IPS-18c (cell line): ENCODE data around the gene FAM227B.

ENCODE experiments used
- H3K4me3 ChIP-seq: 2 replicates; pipeline ENCODE4 v1.7.0; 2013; ENCODE audit warnings: low read depth, mild to moderate bottlenecking, low read length, moderate library complexity; ENCODE audit not compliant: insufficient read depth
- H3K9me3 ChIP-seq: one replicate; pipeline ENCODE4 v1.6.1; 2013; ENCODE audit warnings: mild to moderate bottlenecking, low read length, moderate library complexity; ENCODE audit not compliant: control insufficient read depth, insufficient read depth

FAM227B gene

DNA sequence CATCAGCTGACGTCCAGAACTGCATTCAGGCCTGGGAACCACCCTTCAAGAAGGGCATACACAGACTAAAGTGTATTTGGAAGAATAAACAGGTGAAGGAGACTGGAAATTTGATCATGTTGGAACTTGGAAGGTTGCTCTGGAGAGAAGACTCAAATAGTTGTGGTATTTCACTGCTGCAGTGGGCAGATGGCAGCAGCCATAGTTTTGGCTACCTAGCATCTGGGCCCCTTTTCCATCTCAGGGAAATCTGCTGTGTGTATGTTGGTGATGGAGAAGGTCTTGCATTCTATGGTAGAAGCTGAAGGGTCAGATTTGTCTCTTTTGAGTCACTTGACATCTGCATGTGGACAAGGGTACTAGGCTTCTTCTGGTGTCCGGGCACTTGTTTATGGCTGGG is 311.9 kb downstream of the FAM227B start:
- Histone ChIP-seq H3K9me3 (no peaks in the 10 kb centered on the region), H3K4me3 (no peak overlapping the region)

DNA sequence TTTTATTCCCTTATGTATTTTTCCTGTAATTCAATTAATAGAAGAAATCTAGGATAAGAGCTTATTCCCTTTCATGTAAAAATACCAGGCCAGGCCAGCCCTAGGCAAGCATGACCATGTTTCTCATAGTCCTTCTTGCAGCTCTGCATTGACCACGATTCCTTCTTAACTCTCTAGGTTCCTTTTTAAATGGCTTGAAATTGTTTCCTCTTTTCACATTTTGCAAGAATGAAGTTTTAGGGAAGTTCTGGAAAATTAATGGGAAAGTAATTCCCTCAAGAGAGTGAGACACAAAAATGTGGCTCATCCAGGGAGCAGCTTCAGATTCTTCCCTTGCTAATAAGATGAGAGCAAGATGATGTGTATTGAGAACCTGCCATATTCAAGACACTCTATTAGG is 314.1 kb downstream of the FAM227B start:
- no peaks in the 10 kb centered on the region for H3K9me3 ChIP-seq

DNA sequence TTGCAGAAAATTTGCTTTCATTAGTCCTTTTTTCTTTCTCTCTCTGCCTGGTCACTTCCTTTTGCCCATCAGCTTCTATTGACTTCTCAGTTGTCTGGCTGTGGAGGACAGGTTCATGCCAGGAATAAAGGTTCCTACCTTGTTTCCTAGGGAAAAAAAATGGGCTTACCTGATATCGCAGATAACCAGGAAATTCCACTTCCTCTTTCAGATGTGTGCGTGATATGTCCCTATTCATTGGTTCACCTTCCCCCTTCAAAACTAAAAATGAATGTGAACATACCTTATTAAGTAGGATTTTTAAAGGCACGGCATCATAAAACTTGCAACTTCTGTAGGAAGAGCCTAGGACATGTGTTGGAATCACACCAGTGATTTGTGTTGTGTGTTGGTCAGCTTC is 317.6 kb downstream of the FAM227B start:
- Histone ChIP-seq H3K9me3 (peaks cover 2% of the 10 kb centered on the region), H3K4me3 (no peak overlapping the region)

More for the DNA sequence above, 314.1 kb downstream of the FAM227B start:
- no peak overlapping the region for H3K4me3 ChIP-seq

DNA sequence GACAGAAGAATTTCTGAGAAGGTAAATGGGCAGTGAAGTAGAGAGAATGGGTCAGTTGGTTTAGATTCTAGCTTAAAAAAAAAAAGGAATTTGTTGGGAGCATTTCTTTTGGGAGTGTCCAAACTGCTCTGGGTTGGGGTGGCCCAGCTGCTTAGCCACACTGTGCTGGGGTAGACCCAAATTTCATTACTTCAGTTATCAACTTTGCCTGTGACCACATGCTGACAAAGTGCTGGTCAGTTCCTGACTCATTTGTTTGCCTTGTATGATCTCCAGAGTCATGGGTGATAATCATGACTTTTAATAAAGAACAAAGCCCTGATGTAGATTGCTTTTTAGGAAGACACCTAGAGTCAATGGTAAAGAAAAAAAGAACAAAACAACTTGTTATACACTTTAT is 319.1 kb downstream of the FAM227B start:
- Histone ChIP-seq H3K9me3 (peaks cover 2% of the 10 kb centered on the region), H3K4me3 (no peak overlapping the region)

DNA sequence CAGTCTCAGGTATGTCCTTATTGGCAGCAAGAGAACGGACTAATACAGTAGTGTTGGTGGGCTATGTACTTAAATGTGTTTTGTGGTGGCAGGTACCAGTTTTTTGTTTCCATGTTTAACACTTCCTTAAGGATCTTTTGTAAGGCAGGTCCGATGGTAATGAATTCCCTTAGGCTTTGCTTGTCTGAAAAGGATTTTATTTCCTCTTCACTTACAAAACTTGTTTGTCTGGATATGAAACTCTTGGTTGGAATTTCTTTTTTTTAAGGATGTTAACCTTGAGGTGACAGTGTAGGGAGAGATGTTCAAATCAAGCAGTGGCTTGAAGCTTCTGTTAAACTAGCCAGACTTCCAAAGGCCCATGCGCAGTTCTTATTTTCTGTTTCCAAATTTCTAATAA is 319.8 kb downstream of the FAM227B start:
- no peak overlapping the region for H3K4me3 ChIP-seq
- peaks cover 2% of the 10 kb centered on the region for H3K9me3 ChIP-seq

DNA sequence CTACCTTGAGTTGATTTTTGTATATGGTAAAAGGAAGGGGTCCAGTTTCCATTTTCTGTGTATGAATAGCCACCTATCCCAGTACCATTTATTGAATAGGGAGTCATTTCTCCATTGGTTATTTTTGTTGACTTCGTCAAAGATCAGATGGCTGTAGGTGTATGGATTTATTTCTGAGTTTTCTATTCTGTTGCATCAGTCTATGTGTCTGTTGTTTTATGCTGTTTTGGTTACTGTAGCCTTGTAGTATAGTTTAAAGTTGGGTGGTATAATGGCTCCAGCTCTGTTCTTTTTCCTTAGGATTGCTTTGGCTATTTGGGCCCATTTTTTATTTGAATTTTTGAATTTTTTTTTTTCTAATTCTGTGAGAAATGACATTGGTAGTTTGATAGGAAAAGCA is 323.0 kb downstream of the FAM227B start:
- peaks cover 2% of the 10 kb centered on the region for H3K9me3 ChIP-seq

DNA sequence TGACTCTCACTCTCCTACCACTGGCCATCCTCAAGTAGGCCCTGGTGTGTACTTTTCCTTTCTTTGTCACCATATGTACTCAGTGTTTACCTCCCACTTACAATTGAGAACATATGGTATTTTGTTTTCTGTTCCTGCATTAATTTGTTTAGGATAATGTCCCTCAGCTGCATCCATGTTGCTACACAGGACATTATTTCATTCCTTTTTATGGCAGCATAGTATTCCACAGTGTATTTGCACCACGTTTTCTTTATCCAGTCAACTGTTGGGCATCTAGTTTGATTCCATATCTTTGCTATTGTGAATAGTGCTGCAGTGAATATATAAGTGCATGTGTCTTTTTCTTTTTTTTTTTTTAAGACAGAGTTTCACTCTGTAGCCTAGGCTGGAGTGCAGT is 324.4 kb downstream of the FAM227B start:
- Histone ChIP-seq H3K4me3 (no peak overlapping the region), H3K9me3 (peaks cover 2% of the 10 kb centered on the region)

More for the DNA sequence above, 323.0 kb downstream of the FAM227B start:
- no peak overlapping the region for H3K4me3 ChIP-seq

DNA sequence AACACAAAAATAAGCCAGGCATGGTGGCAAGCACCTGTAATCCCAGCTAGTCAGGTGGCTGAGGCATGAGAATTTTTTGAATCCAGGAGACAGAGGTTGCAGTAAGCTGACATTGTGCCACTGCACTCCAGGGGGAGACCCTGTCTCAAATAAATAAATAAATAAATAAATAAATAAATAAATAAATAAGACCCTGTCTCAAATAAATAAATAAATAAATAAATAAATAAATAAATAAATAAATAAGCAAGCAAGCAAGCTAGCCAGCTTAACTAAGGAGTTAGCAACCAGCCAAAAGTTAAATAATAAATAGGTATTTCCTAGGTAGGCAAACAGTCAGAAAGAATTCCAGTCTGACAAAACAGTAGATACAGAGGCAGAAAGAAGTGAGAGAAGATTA is 326.7 kb downstream of the FAM227B start:
- H3K9me3 ChIP-seq: no peaks in the 10 kb centered on the region

DNA sequence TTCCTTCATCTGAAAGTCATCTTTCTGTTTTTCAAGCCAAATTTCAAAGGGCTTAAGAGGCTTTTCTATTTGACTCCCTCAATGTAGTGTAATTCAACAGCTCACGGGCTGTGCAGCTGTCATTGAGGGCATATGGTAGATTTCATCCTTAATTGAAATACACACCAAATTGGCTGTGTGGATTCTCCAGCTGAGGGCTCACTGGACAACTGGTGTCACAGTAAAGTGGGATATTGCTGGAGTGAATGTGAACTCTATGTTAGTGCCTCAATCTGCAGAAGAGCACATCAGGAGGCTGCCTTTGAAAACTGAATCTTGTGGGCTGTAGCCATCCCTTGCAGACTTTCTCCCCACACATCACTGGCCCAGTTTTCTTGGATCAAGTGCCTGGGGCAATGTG is 330.4 kb downstream of the FAM227B start:
- H3K4me3 ChIP-seq: no peak overlapping the region
- H3K9me3 ChIP-seq: no peaks in the 10 kb centered on the region

More for the DNA sequence above, 326.7 kb downstream of the FAM227B start:
- H3K4me3 ChIP-seq: no peak overlapping the region

DNA sequence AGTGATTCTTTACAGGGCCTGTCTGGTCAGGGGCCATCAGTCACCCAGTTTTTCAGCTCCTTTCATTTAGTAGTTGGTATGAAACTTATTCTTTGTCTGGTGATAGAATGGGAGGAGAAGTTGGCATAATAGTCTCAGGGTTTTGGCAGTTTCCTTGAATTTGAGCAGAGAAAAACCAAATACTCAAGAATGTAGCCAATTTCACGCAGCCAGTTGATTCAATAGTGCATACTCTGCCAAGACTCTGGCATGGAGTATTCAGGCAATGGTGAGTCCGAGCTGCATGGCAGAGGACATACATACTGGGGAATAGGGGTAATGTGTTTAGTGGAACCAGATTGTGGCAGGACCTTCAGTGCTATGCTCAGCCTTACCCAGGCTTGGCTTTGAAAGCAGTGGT is 332.2 kb downstream of the FAM227B start:
- Histone ChIP-seq H3K4me3 (no peak overlapping the region), H3K9me3 (no peaks in the 10 kb centered on the region)

DNA sequence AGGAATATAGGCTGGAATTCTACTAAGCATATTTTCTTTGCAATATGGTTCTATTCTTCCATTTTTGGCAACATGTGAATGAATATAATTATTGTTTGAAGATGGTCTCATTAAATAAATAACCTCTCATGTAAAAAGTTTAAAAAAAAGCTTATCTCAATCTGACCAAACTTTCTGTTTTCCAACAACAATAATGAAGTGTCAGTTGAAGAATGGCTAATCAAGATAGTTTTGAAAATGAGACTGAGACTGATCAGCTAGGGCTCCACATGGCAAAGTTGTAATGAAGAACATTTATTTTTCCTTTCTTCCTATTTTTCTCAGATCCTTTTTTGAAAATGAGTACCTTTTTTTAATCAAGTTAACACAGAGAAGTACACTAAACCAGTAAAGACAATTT is 333.1 kb downstream of the FAM227B start:
- H3K4me3 ChIP-seq: no peak overlapping the region
- H3K9me3 ChIP-seq: no peaks in the 10 kb centered on the region

DNA sequence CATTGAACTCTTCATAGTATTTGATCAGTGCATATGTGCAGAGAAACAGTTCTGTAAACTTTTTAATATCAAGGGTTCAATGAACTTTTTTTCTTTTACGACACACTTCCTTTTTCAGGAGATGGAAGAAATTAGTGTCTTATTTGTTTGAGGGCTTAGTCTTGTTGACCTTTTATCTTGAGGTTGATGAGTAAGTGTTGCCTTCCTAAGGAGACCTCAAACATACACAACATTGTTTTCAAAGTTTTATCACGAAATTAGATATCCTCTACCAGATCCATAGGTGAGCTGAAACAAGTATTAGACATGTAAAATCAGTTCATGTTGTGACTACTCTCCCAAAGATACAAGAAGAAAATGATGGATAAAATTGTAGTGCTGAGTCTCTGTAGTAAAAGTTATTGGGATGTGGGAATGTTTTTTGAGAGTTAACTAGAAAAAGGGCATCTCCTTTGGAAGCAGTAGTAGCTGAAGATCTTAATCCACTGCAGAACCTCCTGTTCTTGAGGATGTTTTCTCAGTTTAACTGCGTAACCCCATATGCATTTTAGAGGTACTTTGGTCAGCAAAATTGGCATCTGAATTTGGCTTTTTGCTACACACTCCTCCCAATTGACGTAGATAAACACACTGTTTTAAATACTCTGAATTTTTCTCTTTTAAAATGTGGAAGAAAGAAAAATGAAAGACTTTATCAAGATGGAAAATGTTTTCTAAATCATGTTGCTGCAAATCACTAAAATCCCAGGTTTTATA is 333.8 kb downstream of the FAM227B start:
- H3K9me3 ChIP-seq: no peaks in the 10 kb centered on the region

DNA sequence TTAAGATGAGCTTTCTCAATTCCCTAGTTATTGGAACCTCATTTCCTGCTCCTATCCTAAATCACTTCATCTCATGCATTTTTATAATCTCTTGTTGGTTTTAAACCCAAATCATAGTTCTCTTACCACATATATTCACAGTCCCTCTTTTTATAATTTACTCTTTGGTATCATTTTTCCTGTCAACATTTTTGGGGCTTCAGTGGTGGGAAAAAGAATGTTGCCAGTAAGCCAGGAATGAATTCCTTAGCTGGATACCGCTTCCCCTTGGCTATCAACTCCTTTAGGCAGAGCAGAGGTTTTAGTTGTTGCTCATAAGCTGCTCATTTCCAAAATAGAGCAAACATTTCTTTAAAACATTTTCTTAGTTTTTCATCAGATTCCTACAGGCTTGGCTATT is 338.3 kb downstream of the FAM227B start:
- Histone ChIP-seq H3K4me3 (no peak overlapping the region), H3K9me3 (no peaks in the 10 kb centered on the region)

More for the DNA sequence above, 333.8 kb downstream of the FAM227B start:
- H3K4me3 ChIP-seq: no peak overlapping the region

DNA sequence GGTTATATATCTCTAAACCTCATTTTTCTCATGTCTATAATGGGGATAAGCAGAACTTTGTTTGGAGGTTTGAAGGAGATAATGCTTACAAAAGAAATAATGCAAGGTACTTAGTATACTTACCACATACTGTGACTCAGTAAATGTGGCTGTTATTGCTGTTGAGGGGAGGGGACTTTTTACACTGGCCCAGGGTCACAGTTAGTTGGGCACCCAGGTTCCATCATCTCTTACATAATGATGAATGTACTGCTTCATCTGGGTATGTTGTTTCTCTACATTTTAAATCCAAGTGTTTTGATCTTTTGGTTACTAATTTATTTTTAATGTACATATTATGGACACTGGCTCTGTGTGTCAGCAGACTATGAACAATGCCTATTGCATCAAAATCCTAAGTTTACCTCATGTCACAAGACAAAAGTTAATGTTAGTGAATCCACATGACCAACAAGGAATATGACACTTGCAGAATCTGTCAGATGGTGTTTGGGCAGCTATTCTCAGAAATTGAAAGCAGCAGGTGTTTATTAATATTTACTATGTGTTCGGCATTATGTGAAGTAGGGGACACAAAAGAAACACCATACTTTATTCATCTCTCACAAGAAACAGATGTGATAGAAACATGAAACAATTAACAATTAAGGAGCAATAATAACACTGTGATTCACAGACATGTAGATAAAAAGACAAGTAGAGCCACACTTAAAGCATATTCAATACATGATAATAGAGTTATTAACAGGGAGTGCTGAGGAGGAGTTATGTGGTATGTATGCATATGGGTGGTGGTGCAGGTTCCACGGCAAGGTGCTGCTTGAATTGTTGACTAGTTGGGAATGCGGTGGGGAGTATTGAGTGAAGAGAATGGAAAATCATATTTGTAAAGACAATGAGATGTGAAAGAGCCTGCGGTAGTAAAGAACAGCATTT is 340.8 kb downstream of the FAM227B start:
- Histone ChIP-seq H3K4me3 (no peak overlapping the region), H3K9me3 (no peaks in the 10 kb centered on the region)

DNA sequence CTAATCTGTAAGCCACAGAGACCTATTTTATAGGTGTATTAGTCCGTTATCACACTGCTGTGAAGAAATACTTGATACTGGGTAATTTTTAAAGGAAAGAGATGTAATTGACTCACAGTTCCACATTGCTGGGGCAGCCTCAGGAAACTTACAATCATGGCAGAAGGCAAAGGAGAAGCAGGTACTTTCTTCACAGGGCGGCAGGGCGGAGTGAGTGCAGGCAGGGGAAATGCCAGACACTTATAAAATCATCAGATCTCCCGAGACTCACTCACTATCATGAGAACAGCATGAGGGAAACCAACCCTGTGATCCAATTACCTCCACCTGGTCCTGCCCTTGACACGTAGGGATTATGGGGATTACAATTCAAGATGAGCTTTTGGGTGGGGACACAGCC is 341.9 kb downstream of the FAM227B start:
- H3K9me3 ChIP-seq: no peaks in the 10 kb centered on the region
- no peak overlapping the region for H3K4me3 ChIP-seq
